Measurements from ENCODE around the gene DOP1A. TPM values are rescaled to one million over a fixed set of nuclear protein-coding genes. Genes with fewer than 3 reads are reported as not detected.

Gene DOP1A
- total and polyA plus RNA-seq, 2 of the 13 experiments (the other 11 are each of a cell fraction or from before 2014, with no cell fraction given): 5.2 to 16.7 TPM

DNA sequence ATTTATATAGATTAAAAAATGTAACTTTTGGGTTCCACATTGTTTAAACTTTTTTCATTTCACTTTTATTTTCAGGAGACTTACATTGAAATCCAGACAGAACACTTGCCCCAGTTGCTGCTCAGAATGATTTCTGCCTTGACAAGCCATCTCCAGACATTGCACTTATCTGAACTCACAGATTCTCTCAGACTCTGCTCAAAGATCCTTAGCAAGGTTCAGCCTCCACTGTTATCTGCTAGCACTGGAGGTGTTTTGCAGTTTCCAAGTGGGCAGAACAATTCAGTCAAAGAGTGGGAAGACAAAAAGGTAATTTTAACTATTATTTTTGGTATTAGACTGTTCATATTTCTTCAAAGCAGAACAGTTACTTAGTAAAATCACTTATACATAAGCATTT is 58.0 kb downstream of the DOP1A start (continued):
- TF ChIP-seq, protein P1, sequence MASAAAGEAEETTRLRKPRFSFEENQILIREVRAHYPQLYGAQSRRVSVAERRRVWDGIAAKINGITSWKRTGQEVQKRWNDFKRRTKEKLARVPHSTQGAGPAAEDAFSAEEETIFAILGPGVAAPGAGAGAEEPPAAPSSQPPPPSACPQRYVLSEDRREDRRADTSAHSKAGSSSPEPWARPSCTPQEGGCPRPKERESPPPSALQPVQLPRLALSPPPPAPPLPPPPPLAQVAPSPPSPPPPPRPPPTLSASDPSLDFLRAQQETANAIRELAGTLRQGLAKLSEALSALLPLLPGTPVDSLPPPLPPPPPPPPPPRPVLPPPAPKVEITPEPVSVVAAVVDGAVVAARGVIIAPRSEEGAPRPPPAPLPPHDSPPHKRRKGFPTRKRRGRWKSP (CRISPR knock-in tag; IDR thresholded peaks at IDR 0.05): no peak
- TF ChIP-seq, protein P2, sequence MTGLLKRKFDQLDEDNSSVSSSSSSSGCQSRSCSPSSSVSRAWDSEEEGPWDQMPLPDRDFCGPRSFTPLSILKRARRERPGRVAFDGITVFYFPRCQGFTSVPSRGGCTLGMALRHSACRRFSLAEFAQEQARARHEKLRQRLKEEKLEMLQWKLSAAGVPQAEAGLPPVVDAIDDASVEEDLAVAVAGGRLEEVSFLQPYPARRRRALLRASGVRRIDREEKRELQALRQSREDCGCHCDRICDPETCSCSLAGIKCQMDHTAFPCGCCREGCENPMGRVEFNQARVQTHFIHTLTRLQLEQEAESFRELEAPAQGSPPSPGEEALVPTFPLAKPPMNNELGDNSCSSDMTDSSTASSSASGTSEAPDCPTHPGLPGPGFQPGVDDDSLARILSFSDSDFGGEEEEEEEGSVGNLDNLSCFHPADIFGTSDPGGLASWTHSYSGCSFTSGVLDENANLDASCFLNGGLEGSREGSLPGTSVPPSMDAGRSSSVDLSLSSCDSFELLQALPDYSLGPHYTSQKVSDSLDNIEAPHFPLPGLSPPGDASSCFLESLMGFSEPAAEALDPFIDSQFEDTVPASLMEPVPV (CRISPR knock-in tag; IDR thresholded peaks at IDR 0.05): no peak
- no peak for TF ChIP-seq MEIS1 (CRISPR knock-in tag; IDR thresholded peaks at IDR 0.05; ENCODE audit: borderline replicate concordance)
- no peak for TF ChIP-seq ZNF44 (CRISPR knock-in tag; IDR thresholded peaks at IDR 0.05)
- TF ChIP-seq NKX3-1 (CRISPR knock-in tag; IDR thresholded peaks at IDR 0.05): no peak
- no peak for TF ChIP-seq NPAS2 (CRISPR knock-in tag; IDR thresholded peaks at IDR 0.05; ENCODE audit: borderline replicate concordance)

DNA sequence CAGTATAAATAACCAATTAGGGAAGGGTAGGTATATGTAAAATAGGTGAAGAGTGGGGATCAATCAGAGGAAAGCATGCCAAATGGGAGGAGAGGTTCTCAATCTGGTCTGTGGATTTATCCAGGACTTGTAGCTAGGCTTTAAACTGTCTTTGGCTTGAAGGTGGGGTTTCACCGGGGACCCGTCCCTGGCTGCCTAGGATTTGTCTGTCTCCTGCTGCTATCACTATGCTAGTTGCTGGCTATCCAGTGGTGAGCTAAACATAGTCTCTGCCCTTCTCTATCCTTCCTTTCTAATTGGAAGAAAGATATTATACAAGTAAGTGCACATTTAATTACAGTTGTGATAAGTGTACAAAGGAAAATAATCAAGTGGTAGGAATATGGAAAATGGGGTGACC is 58.8 kb downstream of the DOP1A start:
- POLR2A ChIA-PET: no interaction called here
- intact Hi-C loops (cut with micrococcal nuclease; ENCODE audit: unreplicated experiment): no loop called here
- TF ChIP-seq ZFP36 (IDR thresholded peaks at IDR 0.05; ENCODE audit: borderline replicate concordance, low read depth, low read length, partially characterized antibody) (no peak), MAF1 (CRISPR knock-in tag; IDR thresholded peaks at IDR 0.05; ENCODE audit: borderline replicate concordance) (no peak), PCBP2 (optimal IDR thresholded peaks at IDR 0.05; ENCODE audit: low read depth, low read length, poor library complexity, severe bottlenecking) (no peak), ZNF205 (CRISPR knock-in tag; IDR thresholded peaks at IDR 0.05) (no peak), ZNF737 (CRISPR knock-in tag; IDR thresholded peaks at IDR 0.05; ENCODE audit: borderline replicate concordance) (no peak), ZNF3 (CRISPR knock-in tag; IDR thresholded peaks at IDR 0.05) (no peak), ZNF746 (CRISPR knock-in tag; IDR thresholded peaks at IDR 0.05) (no peak), NONO (IDR thresholded peaks at IDR 0.05) (no peak), NONO (CRISPR knock-in tag; conservative IDR thresholded peaks at IDR 0.05) (no peak), ZBTB7A (CRISPR knock-in tag; IDR thresholded peaks at IDR 0.05) (no peak), BCL6 (CRISPR knock-in tag; IDR thresholded peaks at IDR 0.05) (no peak), RFXANK (CRISPR knock-in tag; IDR thresholded peaks at IDR 0.05) (no peak)
- TF ChIP-seq, protein P3, sequence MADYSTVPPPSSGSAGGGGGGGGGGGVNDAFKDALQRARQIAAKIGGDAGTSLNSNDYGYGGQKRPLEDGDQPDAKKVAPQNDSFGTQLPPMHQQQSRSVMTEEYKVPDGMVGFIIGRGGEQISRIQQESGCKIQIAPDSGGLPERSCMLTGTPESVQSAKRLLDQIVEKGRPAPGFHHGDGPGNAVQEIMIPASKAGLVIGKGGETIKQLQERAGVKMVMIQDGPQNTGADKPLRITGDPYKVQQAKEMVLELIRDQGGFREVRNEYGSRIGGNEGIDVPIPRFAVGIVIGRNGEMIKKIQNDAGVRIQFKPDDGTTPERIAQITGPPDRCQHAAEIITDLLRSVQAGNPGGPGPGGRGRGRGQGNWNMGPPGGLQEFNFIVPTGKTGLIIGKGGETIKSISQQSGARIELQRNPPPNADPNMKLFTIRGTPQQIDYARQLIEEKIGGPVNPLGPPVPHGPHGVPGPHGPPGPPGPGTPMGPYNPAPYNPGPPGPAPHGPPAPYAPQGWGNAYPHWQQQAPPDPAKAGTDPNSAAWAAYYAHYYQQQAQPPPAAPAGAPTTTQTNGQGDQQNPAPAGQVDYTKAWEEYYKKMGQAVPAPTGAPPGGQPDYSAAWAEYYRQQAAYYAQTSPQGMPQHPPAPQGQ (CRISPR knock-in tag; IDR thresholded peaks at IDR 0.05; ENCODE audit: borderline replicate concordance): no peak
- TF ChIP-seq, protein P4, sequence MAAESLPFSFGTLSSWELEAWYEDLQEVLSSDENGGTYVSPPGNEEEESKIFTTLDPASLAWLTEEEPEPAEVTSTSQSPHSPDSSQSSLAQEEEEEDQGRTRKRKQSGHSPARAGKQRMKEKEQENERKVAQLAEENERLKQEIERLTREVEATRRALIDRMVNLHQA (CRISPR knock-in tag; IDR thresholded peaks at IDR 0.05): no peak

More for the DNA sequence above, 58.8 kb downstream of the DOP1A start:
- 94% methylated on average over 2 of the region's 2 CpGs for WGBS (ENCODE audit: low lambda C conversion rate)
- H3K4me2 ChIP-seq (ENCODE audit: low read depth, low read length): no peak overlapping the region
- ATAC-seq: no peak
- no peak for DNase-seq (ENCODE audit: low spot score)
- peaks cover 5 to 25% of the 10 kb centered on the region in 2 experiments for H3K36me3 ChIP-seq (replicated peaks in 1 of 2; ENCODE audit: control insufficient read depth in 1 of 2, insufficient read depth in 2 of 2, low read length in 2 of 2)
- in situ Hi-C loops (cut with HindIII; ENCODE audit: extremely low pct_ligation_motif_present, low pct_unique_long_range_greater_than_20kb): no loop called here
- no TSS peak for BruUV-seq (replicated peaks)
- no peak overlapping the region for H3K27ac ChIP-seq (ENCODE audit: extremely low read length, insufficient read depth, low read length)
- H3K9ac ChIP-seq (ENCODE audit: insufficient read depth, low read depth, low read length): no peak overlapping the region
- H2AFZ ChIP-seq (ENCODE audit: low read length): no peak overlapping the region
- H3K27me3 ChIP-seq (ENCODE audit: control insufficient read depth in 1 of 2, insufficient read depth in 2 of 2, low read length in 2 of 2): no peaks in the 10 kb centered on the region
- H3K4me1 ChIP-seq (ENCODE audit: insufficient read depth, low read length): no peaks in the 10 kb centered on the region
- H3K79me2 ChIP-seq (ENCODE audit: insufficient read depth, low read length): no peaks in the 10 kb centered on the region
- CTCF ChIA-PET (ENCODE audit: low intra/inter-chr PET ratio, low total read pairs): no interaction called here
- no peaks in the 10 kb centered on the region for H4K20me1 ChIP-seq (ENCODE audit: insufficient read depth, low read length)
- H3K4me3 ChIP-seq (replicated peaks in 1 of 3; ENCODE audit: insufficient read depth in 1 of 3, low read depth in 2 of 3, low read length in 3 of 3): no peak overlapping the region
- H3K9me3 ChIP-seq (ENCODE audit: low read length): no peaks in the 10 kb centered on the region
- no peak for FAIRE-seq
